Esophagus squamous epithelium (tissue), 4 donors: ENCODE data around the gene HDC.

Experiments used
- CTCF ChIP-seq, 6 experiments: fragments of 450-650 bp in 4 of 6; fragments of 200-600 bp in 2 of 6; sonication (generic) in 2 of 6; IDR thresholded peaks; one replicate each; pipeline ENCODE4 v1.5.1; 2016 to 2019; ENCODE audit warnings: antibody characterized with exemption in 6 of 6, mild to moderate bottlenecking in 4 of 6, moderate library complexity in 4 of 6
- POLR2A ChIP-seq, 4 donors: fragments of 450-650 bp; IDR thresholded peaks; one replicate each; pipeline ENCODE4 v1.6.1; 2017; ENCODE audit warnings: antibody characterized with exemption in 4 of 4, mild to moderate bottlenecking in 4 of 4, moderate library complexity in 3 of 4

GRCh38 chr15:50259276-50259675 lies 6.2 kb downstream of the HDC start:
- TF ChIP-seq CTCF (IDR thresholded peaks at IDR 0.05): no peak
- no peak for TF ChIP-seq POLR2A (IDR thresholded peaks at IDR 0.05)
